ENCODE results near the gene GABBR1. TPM values are rescaled to one million over a fixed set of nuclear protein-coding genes. Genes with fewer than 3 reads are reported as not detected.

GABBR1 gene
- polyA plus RNA-seq, 1 of the 3 experiments (the other 2 are of a cell fraction): 26.8 TPM

- no peak overlapping the region for H3K27ac ChIP-seq (ENCODE audit: low read depth in 2 of 2, low read length in 1 of 2)
- peaks cover 4% of the 10 kb centered on the region for H3F3A ChIP-seq (replicated peaks; ENCODE audit: insufficient read depth)
- ChIA-PET POLR2A (no interaction called here), CTCF (interaction anchor here (5.5 to 7.6 kb wide), 2 partner anchors 18 to 22 kb away, joined by 33 to 79 read pairs; no protein-coding TSS in a partner anchor)
- no peaks in the 10 kb centered on the region for H3K9me3 ChIP-seq
- peaks cover 14% of the 10 kb centered on the region; the same call in 1 of the 2 replicates for H3K79me2 ChIP-seq (ENCODE audit: insufficient read depth)
- H3K9ac ChIP-seq: no peak overlapping the region
- no peak for TF ChIP-seq JUND (IDR thresholded peaks at IDR 0.05)
- no peak for TF ChIP-seq RFX5 (IDR thresholded peaks at IDR 0.05; ENCODE audit: low read length)
- no peak for TF ChIP-seq RAD21 (IDR thresholded peaks at IDR 0.05; ENCODE audit: low read length)
- no peak for TF ChIP-seq MXI1 (IDR thresholded peaks at IDR 0.05; ENCODE audit: low read depth, low read length)
- TF ChIP-seq RXRA (IDR thresholded peaks at IDR 0.05; ENCODE audit: borderline replicate concordance, low read depth): no peak
- TF ChIP-seq MAX (IDR thresholded peaks at IDR 0.05; ENCODE audit: low read depth): no peak
- TF ChIP-seq POLR2AphosphoS5 (IDR thresholded peaks at IDR 0.05; ENCODE audit: low read depth, low read length): no peak
- TF ChIP-seq SMC3 (IDR thresholded peaks at IDR 0.05; ENCODE audit: low read depth, low read length): no peak
- no peak for TF ChIP-seq EZH2phosphoT487 (IDR thresholded peaks at IDR 0.05; ENCODE audit: borderline replicate concordance, low read depth)
- TF ChIP-seq TCF12 (IDR thresholded peaks at IDR 0.05): no peak
- no peak for TF ChIP-seq YY1 (IDR thresholded peaks at IDR 0.05; ENCODE audit: low read depth)
- TF ChIP-seq ZBTB33 (IDR thresholded peaks at IDR 0.05; ENCODE audit: borderline replicate concordance, low read depth): no peak
- no peak for TF ChIP-seq NFIC (IDR thresholded peaks at IDR 0.05; ENCODE audit: borderline replicate concordance)
- TF ChIP-seq USF1 (IDR thresholded peaks at IDR 0.05; ENCODE audit: borderline replicate concordance, low read depth): no peak
- 98% methylated on average over 9 of the region's 9 CpGs for WGBS (ENCODE audit: low lambda C conversion rate)
- peak overlapping the region; percentile 24; the same call in 1 of the 2 replicates for H3K4me2 ChIP-seq
- H2AFZ ChIP-seq (ENCODE audit: low read depth): no peak overlapping the region
- no peak overlapping the region for H3K4me3 ChIP-seq (ENCODE audit: low read depth in 2 of 2, low read length in 1 of 2)
- H3K9me2 ChIP-seq: no peaks in the 10 kb centered on the region
- H3K27me3 ChIP-seq (ENCODE audit: insufficient read depth): no peaks in the 10 kb centered on the region
- H4K20me1 ChIP-seq (ENCODE audit: insufficient read depth): no peaks in the 10 kb centered on the region
- no peak for DNase-seq
- H3K36me3 ChIP-seq (replicated peaks in 1 of 2; ENCODE audit: control insufficient read depth in 1 of 2, insufficient read depth in 2 of 2, low read length in 1 of 2): no peaks in the 10 kb centered on the region
- H3K4me1 ChIP-seq (ENCODE audit: control insufficient read depth in 1 of 2, insufficient read depth in 2 of 2, low read depth in 1 of 2, low read length in 1 of 2): peaks cover 16 to 20% of the 10 kb centered on the region in 2 experiments; a peak in 2 of 4 replicates
Observed at GRCh38 chr6:29630315-29630714, 2.7 kb downstream of the GABBR1 start.

GRCh38 chr6:29629571-29629970, 3.4 kb downstream of the GABBR1 start:
- H3K9ac ChIP-seq: no peak overlapping the region
- H3K4me1 ChIP-seq (ENCODE audit: control insufficient read depth in 1 of 2, insufficient read depth in 2 of 2, low read depth in 1 of 2, low read length in 1 of 2): peaks cover 16 to 20% of the 10 kb centered on the region in 2 experiments; a peak in 2 of 4 replicates
- H3K9me2 ChIP-seq: no peaks in the 10 kb centered on the region
- no peak overlapping the region for H2AFZ ChIP-seq (ENCODE audit: low read depth)
- H3K4me3 ChIP-seq (ENCODE audit: low read depth in 2 of 2, low read length in 1 of 2): no peak overlapping the region; a peak in 1 of 4 replicates
- H3F3A ChIP-seq (replicated peaks; ENCODE audit: insufficient read depth): peaks cover 4% of the 10 kb centered on the region
- H3K27ac ChIP-seq (ENCODE audit: low read depth in 2 of 2, low read length in 1 of 2): no peak overlapping the region
- WGBS (ENCODE audit: low lambda C conversion rate): 92% methylated on average over 2 of the region's 2 CpGs
- no peaks in the 10 kb centered on the region for H3K36me3 ChIP-seq (replicated peaks in 1 of 2; ENCODE audit: control insufficient read depth in 1 of 2, insufficient read depth in 2 of 2, low read length in 1 of 2)
- no peak for TF ChIP-seq TAF1 (IDR thresholded peaks at IDR 0.05; ENCODE audit: borderline replicate concordance, low read depth, low read length)
- no peak for TF ChIP-seq FOXM1 (IDR thresholded peaks at IDR 0.05; ENCODE audit: low read depth)
- no peak for TF ChIP-seq JUND (IDR thresholded peaks at IDR 0.05)
- no peak for TF ChIP-seq POLR2AphosphoS5 (IDR thresholded peaks at IDR 0.05; ENCODE audit: low read depth, low read length)
- no peak for TF ChIP-seq CTCF (IDR thresholded peaks at IDR 0.05)
- no peak for TF ChIP-seq TCF12 (IDR thresholded peaks at IDR 0.05)
- TF ChIP-seq MAX (IDR thresholded peaks at IDR 0.05; ENCODE audit: low read depth): no peak
- TF ChIP-seq RXRA (IDR thresholded peaks at IDR 0.05; ENCODE audit: borderline replicate concordance, low read depth): no peak
- H3K4me2 ChIP-seq: peak overlapping the region; percentile 99
- H3K27me3 ChIP-seq (ENCODE audit: insufficient read depth): no peaks in the 10 kb centered on the region
- ChIA-PET CTCF (interaction anchor here (1.2 to 7.6 kb wide), 7 partner anchors 14 to 706 kb away, joined by 3 to 79 read pairs (median 5); partner anchors contain the start of gene TRIM27), POLR2A (no interaction called here)
- H3K9me3 ChIP-seq: no peaks in the 10 kb centered on the region
- no peak for DNase-seq
- H3K79me2 ChIP-seq (ENCODE audit: insufficient read depth): peaks cover 14% of the 10 kb centered on the region; the same call in 1 of the 2 replicates
- H4K20me1 ChIP-seq (ENCODE audit: insufficient read depth): no peaks in the 10 kb centered on the region
